Measurements from ENCODE around the gene KHK. TPM values are rescaled to one million over a fixed set of nuclear protein-coding genes. Genes with fewer than 3 reads are reported as not detected.

Gene KHK
- total and polyA plus RNA-seq, 9 of the 15 experiments (the other 6 are each of a cell fraction or from before 2014, with no cell fraction given) = 1.5 to 10.7 (median 5.2) TPM

- TF ChIP-seq ZNF143 (CRISPR knock-in tag; IDR thresholded peaks at IDR 0.05) (peak; percentile 93), HNRNPL (IDR thresholded peaks at IDR 0.05; ENCODE audit: low read depth, low read length) (no peak), ZNF57 (CRISPR knock-in tag; IDR thresholded peaks at IDR 0.05) (no peak), SNIP1 (IDR thresholded peaks at IDR 0.05; ENCODE audit: low read depth) (no peak), CEBPB (tag; IDR thresholded peaks at IDR 0.05) (peak; percentile 85), EP300 (IDR thresholded peaks at IDR 0.05; ENCODE audit: low read length) (no peak), FOXK2 (conservative IDR thresholded peaks at IDR 0.05 in 1 of 2, IDR thresholded peaks at IDR 0.05 in 1 of 2; ENCODE audit: low read depth in 2 of 2) (no peak), ZSCAN29 (IDR thresholded peaks at IDR 0.05) (no peak), ZNF431 (CRISPR knock-in tag; IDR thresholded peaks at IDR 0.05) (no peak), GATAD2A (IDR thresholded peaks at IDR 0.05) (no peak), SAFB (IDR thresholded peaks at IDR 0.05; ENCODE audit: borderline replicate concordance, low read depth, low read length) (no peak), AFF1 (IDR thresholded peaks at IDR 0.05; ENCODE audit: low read depth in 1 of 2, partially characterized antibody in 2 of 2) (peak in 1 of 2 experiments; percentile 96), JUND (IDR thresholded peaks at IDR 0.05; ENCODE audit: borderline replicate concordance, low read depth, low read length) (0 out of 2 replicates have a peak, but pooled peaks have one; percentile 22), JUND (tag; IDR thresholded peaks at IDR 0.05; ENCODE audit: borderline replicate concordance, low read depth, low read length) (no peak), MTA2 (IDR thresholded peaks at IDR 0.05; ENCODE audit: low read depth) (no peak), SMARCA5 (IDR thresholded peaks at IDR 0.05) (no peak), PHB (CRISPR knock-in tag; IDR thresholded peaks at IDR 0.05) (no peak), FIP1L1 (IDR thresholded peaks at IDR 0.05; ENCODE audit: low read depth, low read length, poor library complexity, severe bottlenecking) (no peak), RBM17 (IDR thresholded peaks at IDR 0.05; ENCODE audit: borderline replicate concordance, low read depth, low read length) (no peak), HDAC1 (IDR thresholded peaks at IDR 0.05) (no peak), ZNF217 (CRISPR knock-in tag; IDR thresholded peaks at IDR 0.05) (no peak), POLR2A (conservative IDR thresholded peaks at IDR 0.05) (no peak), NFRKB (IDR thresholded peaks at IDR 0.05; ENCODE audit: low read depth) (no peak), CREB3L1 (IDR thresholded peaks at IDR 0.05; ENCODE audit: borderline replicate concordance, low read depth) (peak; percentile 67; the same call in 1 of the 2 replicates)
- TF ChIP-seq, protein P1, sequence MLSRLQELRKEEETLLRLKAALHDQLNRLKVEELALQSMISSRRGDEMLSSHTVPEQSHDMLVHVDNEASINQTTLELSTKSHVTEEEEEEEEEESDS (CRISPR knock-in tag; IDR thresholded peaks at IDR 0.05) = no peak
These were observed 9.4 kb downstream of the KHK start (continued) for GRCh38 chr2:27095745-27096651.
